HCT116 (cell line): Measurements from ENCODE around the gene DAPP1. TPM values are rescaled to one million over a fixed set of nuclear protein-coding genes. Genes with fewer than 3 reads are reported as not detected.

Experiments used
- ATAC-seq: fragments of 200-7000 bp; cut with Tn5 transposase; 2 replicates; pipeline ENCODE4 v1.9.1; 2020; ENCODE audit warnings: mild to moderate bottlenecking, moderate library complexity
- BruUV-seq: library from RNA; stranded (reverse); fragments of 400-500 nt; replicated peaks from 2 replicates; lab custom pipeline; 2021; lab: Mats Ljungman, UMichigan
- CTCF ChIA-PET: fragments of 300-600 bp; sonication (Branson Sonifier 250); formaldehyde crosslinking; loops from one replicate; lab custom pipeline; 2021; ENCODE audit warnings: antibody characterized with exemption; lab: Charles Lee
- POLR2A ChIA-PET: fragments of 300-600, 350-600 bp; sonication (Branson Sonifier 250); formaldehyde crosslinking; loops from one replicate; lab custom pipeline; 2021; ENCODE audit warnings: antibody characterized with exemption; lab: Charles Lee
- RAD21 ChIA-PET, 2 experiments: fragments of 300-600 bp; sonication (Branson Sonifier 250); formaldehyde crosslinking; loops; one replicate each; lab custom pipeline; 2023; ENCODE audit warnings: low total read pairs in 2 of 2; ENCODE audit not compliant: uncharacterized antibody in 2 of 2, unreplicated experiment in 2 of 2, low non-redundant PET in 1 of 2; lab: Charles Lee
- DNase-seq: peaks from one replicate; pipeline ENCODE4 v3.0.0-alpha.2; 2010; ENCODE audit warnings: low read depth, low spot score
- H2AFZ ChIP-seq: fragments of 200-600 bp; shearing (Covaris generic), sonication (generic); 2 replicates; pipeline ENCODE4 v1.6.1; 2017; ENCODE audit warnings: low read depth, mixed run types, mixed read lengths, antibody characterized with exemption, low read length; ENCODE audit not compliant: poor library complexity, severe bottlenecking
- H3K27ac ChIP-seq: 2 replicates; pipeline ENCODE4 v1.5.1; 2012; ENCODE audit warnings: low read depth, low read length
- H3K27me3 ChIP-seq: fragments of 200-600 bp; sonication (generic); 2 replicates; pipeline ENCODE4 v1.6.1; 2016; ENCODE audit warnings: mixed run types, low read length, mixed read lengths; ENCODE audit not compliant: insufficient read depth
- H3K36me3 ChIP-seq, 2 experiments: fragments of 200-500 bp in 1 of 2; fragments of 200-600 bp in 1 of 2; sonication (Bioruptor generic) in 1 of 2; sonication (generic) in 1 of 2; 2 replicates each; pipeline versions ENCODE4 v1.5.1 to v1.6.1; 2014 to 2016; ENCODE audit warnings: low read length in 2 of 2, inconsistent platforms in 1 of 2, mixed read lengths in 1 of 2, mixed run types in 1 of 2; ENCODE audit not compliant: insufficient read depth in 2 of 2, control insufficient read depth in 1 of 2
- H3K4me1 ChIP-seq, 2 experiments: fragments of 200-600 bp in 1 of 2; sonication (generic) in 1 of 2; 2 replicates each; pipeline versions ENCODE4 v1.5.1 to v1.6.1; 2012 to 2017; ENCODE audit warnings: low read length in 2 of 2, inconsistent platforms in 1 of 2, mild to moderate bottlenecking in 1 of 2, mixed read lengths in 1 of 2, mixed run types in 1 of 2, moderate library complexity in 1 of 2; ENCODE audit not compliant: insufficient read depth in 2 of 2, control insufficient read depth in 1 of 2
- H3K4me2 ChIP-seq: fragments of 200-600 bp; sonication (generic); 2 replicates; pipeline ENCODE4 v1.6.1; 2017; ENCODE audit warnings: mixed run types, low read length, mixed read lengths
- H3K4me3 ChIP-seq, 2 experiments: fragments of 200-600 bp in 1 of 2; sonication (generic) in 1 of 2; replicated peaks in 1 of 2; 2 replicates each; pipeline ENCODE4 v1.5.1; 2011 to 2016; ENCODE audit warnings: low read length in 2 of 2, control low read depth in 1 of 2, low read depth in 1 of 2, mild to moderate bottlenecking in 1 of 2, mixed read lengths in 1 of 2, mixed run types in 1 of 2
- H3K79me2 ChIP-seq: fragments of 200-600 bp; sonication (generic); 2 replicates; pipeline ENCODE4 v1.6.1; 2017; ENCODE audit warnings: mild to moderate bottlenecking, mixed run types, low read length, moderate library complexity, mixed read lengths; ENCODE audit not compliant: insufficient read depth
- H3K9ac ChIP-seq: fragments of 200-600 bp; sonication (generic); 2 replicates; pipeline ENCODE4 v1.6.1; 2016; ENCODE audit warnings: low read length, mixed read lengths
- H3K9me2 ChIP-seq: fragments of 200-600 bp; sonication (generic), shearing (Covaris generic); 2 replicates; pipeline ENCODE4 v1.6.1; 2017; ENCODE audit warnings: mixed run types, mild to moderate bottlenecking, moderate library complexity; ENCODE audit not compliant: insufficient read depth
- H3K9me3 ChIP-seq, 2 experiments: fragments of 200-500 bp in 1 of 2; fragments of 200-600 bp in 1 of 2; sonication (Bioruptor generic) in 1 of 2; sonication (generic) in 1 of 2; 2 replicates each; pipeline ENCODE4 v1.6.1; 2014 to 2017; ENCODE audit warnings: low read length in 2 of 2, mixed read lengths in 2 of 2, inconsistent platforms in 1 of 2, low read depth in 1 of 2, mild to moderate bottlenecking in 1 of 2, mixed run types in 1 of 2, moderate library complexity in 1 of 2; ENCODE audit not compliant: control insufficient read depth in 1 of 2, insufficient read depth in 1 of 2
- H4K20me1 ChIP-seq: fragments of 200-600 bp; sonication (generic), shearing (Covaris generic); 2 replicates; pipeline ENCODE4 v1.6.1; 2017; ENCODE audit warnings: mixed run types, mild to moderate bottlenecking, moderate library complexity; ENCODE audit not compliant: insufficient read depth
- ATF3 ChIP-seq: IDR thresholded peaks from 2 replicates; pipeline ENCODE4 v1.6.1; 2012
- CBX3 ChIP-seq: IDR thresholded peaks from 2 replicates; pipeline ENCODE4 v1.6.1; 2012; ENCODE audit warnings: low read depth
- CTCF ChIP-seq, 3 experiments: fragments of 200-600 bp in 1 of 3; sonication (generic) in 1 of 3; IDR thresholded peaks in 2 of 3; conservative IDR thresholded peaks in 1 of 3; 2 replicates each; pipeline ENCODE4 v1.5.1; 2012 to 2017; ENCODE audit warnings: low read depth in 2 of 3, low read length in 2 of 3, antibody characterized with exemption in 1 of 3, borderline replicate concordance in 1 of 3, control low read depth in 1 of 3, mild to moderate bottlenecking in 1 of 3, mixed read lengths in 1 of 3, mixed run types in 1 of 3, moderate library complexity in 1 of 3; ENCODE audit not compliant: insufficient read depth in 1 of 3
- EGR1 ChIP-seq: IDR thresholded peaks from 2 replicates; pipeline ENCODE4 v1.6.1; 2012; ENCODE audit warnings: low read depth
- ELF1 ChIP-seq: IDR thresholded peaks from 2 replicates; pipeline ENCODE4 v1.6.1; 2012; ENCODE audit warnings: low read depth, borderline replicate concordance
- EZH2 ChIP-seq: fragments of 200-600 bp; sonication (generic); IDR thresholded peaks from 2 replicates; pipeline ENCODE4 v1.6.1; 2017; ENCODE audit warnings: antibody characterized with exemption, mixed run types
- EZH2phosphoT487 ChIP-seq: fragments of 200-600 bp; IDR thresholded peaks from 2 replicates; pipeline ENCODE4 v1.6.1; 2018; ENCODE audit warnings: antibody characterized with exemption, borderline replicate concordance
- FOSL1 ChIP-seq: IDR thresholded peaks from 2 replicates; pipeline ENCODE4 v1.6.1; 2012; ENCODE audit warnings: low read depth
- JUND ChIP-seq: IDR thresholded peaks from 2 replicates; pipeline ENCODE4 v1.6.1; 2012
- MAX ChIP-seq: IDR thresholded peaks from 2 replicates; pipeline ENCODE4 v1.6.1; 2012
- RAD21 ChIP-seq: IDR thresholded peaks from 2 replicates; pipeline ENCODE4 v1.6.1; 2012; ENCODE audit warnings: low read depth, mild to moderate bottlenecking
- SRF ChIP-seq: IDR thresholded peaks from 2 replicates; pipeline ENCODE4 v1.6.1; 2012; ENCODE audit warnings: low read depth
- YY1 ChIP-seq: IDR thresholded peaks from 2 replicates; pipeline ENCODE4 v1.6.1; 2011; ENCODE audit warnings: low read length, low read depth, moderate library complexity, mild to moderate bottlenecking; ENCODE audit not compliant: insufficient replicate concordance; ENCODE audit errors: extremely low read depth
- intact Hi-C: fragments of 100-400 bp; cut with micrococcal nuclease; formaldehyde crosslinking; loops from 2 replicates; pipeline ENCODE4 v1.10.0; 2022
- total RNA-seq: library from RNA; stranded (reverse); gene quantifications from one replicate; pipeline ENCODE4 v1.2.1, GENCODE V29; 2021; ENCODE audit not compliant: unreplicated experiment

Gene DAPP1
- total RNA-seq, 1 experiment from 2014 or later = 0.76 TPM

GRCh38 chr4:99844048-99844447, 27.4 kb downstream of the DAPP1 start:
- ChIA-PET POLR2A (no interaction called here), CTCF (no interaction called here), RAD21 (no interaction called here)
- Histone ChIP-seq H3K27me3 (no peaks in the 10 kb centered on the region), H3K4me3 (no peak overlapping the region), H3K9me2 (peaks cover 5% of the 10 kb centered on the region; the same call in 1 of the 2 replicates), H3K9ac (no peak overlapping the region), H3K36me3 (no peaks in the 10 kb centered on the region), H2AFZ (peak overlapping the region; percentile 5), H3K9me3 (no peaks in the 10 kb centered on the region), H3K4me1 (peaks cover 0 to 5% of the 10 kb centered on the region in 2 experiments; a peak in 2 of 4 replicates), H3K4me2 (no peak overlapping the region)
- no TSS peak for BruUV-seq
- intact Hi-C loops = no loop called here
- no peak for DNase-seq
- peak; percentile 69; the same call in 1 of the 2 replicates for ATAC-seq
- no peak for TF ChIP-seq EZH2
- TF ChIP-seq, all 23 proteins: peak for 0
- no peak overlapping the region for H3K27ac ChIP-seq
- H3K79me2 ChIP-seq = no peaks in the 10 kb centered on the region
- H4K20me1 ChIP-seq = no peaks in the 10 kb centered on the region

GRCh38 chr4:99845179-99845578, 28.6 kb downstream of the DAPP1 start:
- ChIA-PET POLR2A (no interaction called here), RAD21 (no interaction called here), CTCF (no interaction called here)
- Histone ChIP-seq H3K79me2 (no peaks in the 10 kb centered on the region), H3K27me3 (no peaks in the 10 kb centered on the region), H3K9me3 (no peaks in the 10 kb centered on the region), H3K27ac (no peak overlapping the region), H3K9me2 (peaks cover 5% of the 10 kb centered on the region; the same call in 1 of the 2 replicates), H3K9ac (no peak overlapping the region), H3K4me2 (no peak overlapping the region), H3K36me3 (no peaks in the 10 kb centered on the region), H3K4me3 (no peak overlapping the region), H3K4me1 (peaks cover 0 to 5% of the 10 kb centered on the region in 2 experiments; a peak in 1 of 4 replicates), H2AFZ (no peak overlapping the region), H4K20me1 (no peaks in the 10 kb centered on the region)
- no peak for DNase-seq
- no peak for ATAC-seq
- intact Hi-C loops = no loop called here
- no peak for TF ChIP-seq JUND
- TF ChIP-seq ATF3 = no peak
- no peak for TF ChIP-seq FOSL1
- no peak for TF ChIP-seq EZH2phosphoT487
- no peak for TF ChIP-seq RAD21
- no peak for TF ChIP-seq EZH2
- no peak for TF ChIP-seq CTCF (IDR thresholded peaks at IDR 0.05 in 2 of 3, conservative IDR thresholded peaks at IDR 0.05 in 1 of 3; ENCODE audit: borderline replicate concordance in 1 of 3, insufficient read depth in 1 of 3, low read depth in 2 of 3, low read length in 2 of 3)
- TF ChIP-seq YY1 = no peak
- TF ChIP-seq SRF = no peak
- no peak for TF ChIP-seq CBX3
- no peak for TF ChIP-seq ELF1
- no peak for TF ChIP-seq MAX
- no peak for TF ChIP-seq EGR1
- BruUV-seq = no TSS peak
